ENCODE data around the gene PLD1.

- TF ChIP-seq CTCF (IDR thresholded peaks at IDR 0.05) (no peak), POLR2AphosphoS5 (IDR thresholded peaks at IDR 0.05) (no peak), POLR2A (IDR thresholded peaks at IDR 0.05) (no peak)
These were observed 28.6 kb downstream of the PLD1 start for GRCh38 chr3:171781711-171782127.
